ENCODE measurements around the gene PCP4. TPM values are rescaled to one million over a fixed set of nuclear protein-coding genes. Genes with fewer than 3 reads are reported as not detected.

PCP4 gene
- polyA plus RNA-seq, 2 of the 4 experiments (the other 2 are of a cell fraction), result not detected

- WGBS (ENCODE audit: missing lambda C conversion rate), result no CpG with 5 or more reads among the region's 2 CpGs
- Histone ChIP-seq H3K4me2 (no peak overlapping the region), H3K4me1 (no peaks in the 10 kb centered on the region), H3K4me3 (no peak overlapping the region), H3K27ac (no peak overlapping the region), H3K9me3 (no peaks in the 10 kb centered on the region)
- POLR2A ChIA-PET, result no interaction called here
- DNase-seq (ENCODE audit: low read depth in 1 of 2, low spot score in 1 of 2), result no peak
- CTCF ChIA-PET, result interaction anchor here (0.8 kb wide), 1 partner anchor 13 kb away, joined by 3 read pairs; no protein-coding TSS in a partner anchor
- TF ChIP-seq RAD21 (conservative IDR thresholded peaks at IDR 0.05 in 1 of 2, IDR thresholded peaks at IDR 0.05 in 1 of 2) (no peak), MAX (IDR thresholded peaks at IDR 0.05) (no peak)
- ATAC-seq, result no peak
- FAIRE-seq, result no peak
Observed at GRCh38 chr21:39968010-39968409, 100.8 kb downstream of the PCP4 start.

DNA sequence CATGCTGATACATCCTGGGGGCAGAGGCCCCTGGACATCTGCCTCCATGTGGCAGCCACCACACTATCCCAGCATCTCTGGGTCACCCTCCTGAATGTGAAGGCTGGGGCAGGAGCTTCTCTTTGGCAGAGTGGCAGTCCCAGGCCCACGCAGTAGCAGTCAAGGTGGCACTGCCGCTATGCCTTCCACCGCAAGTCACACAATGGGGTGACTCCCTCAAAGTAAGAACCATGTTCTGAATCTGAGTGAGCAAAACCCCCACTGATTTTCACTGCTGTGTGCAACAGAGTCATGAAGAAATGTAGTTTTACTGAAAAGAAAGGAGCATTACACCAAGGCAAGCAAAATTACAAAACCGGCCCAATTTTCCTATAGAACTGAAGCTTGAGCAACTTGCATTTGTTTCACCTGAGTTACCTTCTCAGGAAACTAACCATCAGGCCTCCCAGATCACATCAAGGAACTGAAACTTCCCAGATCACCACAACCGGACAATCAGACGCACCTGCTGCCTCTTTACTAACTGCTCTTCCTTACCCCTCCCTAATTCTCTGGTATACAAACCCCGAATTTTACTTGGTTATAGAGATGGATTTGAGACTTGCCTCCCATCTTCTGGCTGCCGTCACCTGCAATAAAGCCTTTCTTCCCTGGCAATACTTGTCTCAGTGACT is 102.6 kb downstream of the PCP4 start:
- no peak for ATAC-seq
- ChIA-PET POLR2A (no interaction called here), CTCF (no interaction called here)
- Histone ChIP-seq H3K9me3 (no peaks in the 10 kb centered on the region), H3K4me2 (no peak overlapping the region), H3K4me3 (no peak overlapping the region), H3K4me1 (no peaks in the 10 kb centered on the region), H3K27ac (no peak overlapping the region)
- TF ChIP-seq RNF2 (IDR thresholded peaks at IDR 0.05; ENCODE audit: borderline replicate concordance, low read depth) (no peak), HOXA7 (CRISPR knock-in tag; IDR thresholded peaks at IDR 0.05) (no peak), JUNB (IDR thresholded peaks at IDR 0.05) (no peak), POLR2AphosphoS2 (conservative IDR thresholded peaks at IDR 0.05; ENCODE audit: low read length) (no peak), CHD2 (IDR thresholded peaks at IDR 0.05; ENCODE audit: low read length, partially characterized antibody) (no peak), MAX (IDR thresholded peaks at IDR 0.05) (no peak), PBX3 (IDR thresholded peaks at IDR 0.05) (no peak), ZNF302 (CRISPR knock-in tag; IDR thresholded peaks at IDR 0.05) (no peak), ELK1 (IDR thresholded peaks at IDR 0.05; ENCODE audit: low read depth, low read length) (no peak)
- TF ChIP-seq, protein P1, sequence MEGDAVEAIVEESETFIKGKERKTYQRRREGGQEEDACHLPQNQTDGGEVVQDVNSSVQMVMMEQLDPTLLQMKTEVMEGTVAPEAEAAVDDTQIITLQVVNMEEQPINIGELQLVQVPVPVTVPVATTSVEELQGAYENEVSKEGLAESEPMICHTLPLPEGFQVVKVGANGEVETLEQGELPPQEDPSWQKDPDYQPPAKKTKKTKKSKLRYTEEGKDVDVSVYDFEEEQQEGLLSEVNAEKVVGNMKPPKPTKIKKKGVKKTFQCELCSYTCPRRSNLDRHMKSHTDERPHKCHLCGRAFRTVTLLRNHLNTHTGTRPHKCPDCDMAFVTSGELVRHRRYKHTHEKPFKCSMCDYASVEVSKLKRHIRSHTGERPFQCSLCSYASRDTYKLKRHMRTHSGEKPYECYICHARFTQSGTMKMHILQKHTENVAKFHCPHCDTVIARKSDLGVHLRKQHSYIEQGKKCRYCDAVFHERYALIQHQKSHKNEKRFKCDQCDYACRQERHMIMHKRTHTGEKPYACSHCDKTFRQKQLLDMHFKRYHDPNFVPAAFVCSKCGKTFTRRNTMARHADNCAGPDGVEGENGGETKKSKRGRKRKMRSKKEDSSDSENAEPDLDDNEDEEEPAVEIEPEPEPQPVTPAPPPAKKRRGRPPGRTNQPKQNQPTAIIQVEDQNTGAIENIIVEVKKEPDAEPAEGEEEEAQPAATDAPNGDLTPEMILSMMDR (IDR thresholded peaks at IDR 0.05), result no peak
- no peak for DNase-seq (ENCODE audit: low read depth in 1 of 2, low spot score in 1 of 2)
- WGBS (ENCODE audit: missing lambda C conversion rate), result 42% methylated on average over 5 of the region's 8 CpGs
- no peak for FAIRE-seq

- no peak overlapping the region for H3K4me2 ChIP-seq
- H3K9me3 ChIP-seq, result no peaks in the 10 kb centered on the region
- no peak overlapping the region for H3K27ac ChIP-seq
- DNase-seq (ENCODE audit: low read depth in 1 of 2, low spot score in 1 of 2), result no peak
- POLR2A ChIA-PET, result no interaction called here
- 0% methylated on average over 2 of the region's 2 CpGs for WGBS (ENCODE audit: missing lambda C conversion rate)
- no peak for ATAC-seq
- FAIRE-seq, result no peak
- no peak overlapping the region for H3K4me3 ChIP-seq
- CTCF ChIA-PET, result no interaction called here
- H3K4me1 ChIP-seq, result no peaks in the 10 kb centered on the region
- TF ChIP-seq EHMT2 (IDR thresholded peaks at IDR 0.05; ENCODE audit: low read depth) (no peak), MYC (IDR thresholded peaks at IDR 0.05; ENCODE audit: borderline replicate concordance, low read length) (no peak), RNF2 (IDR thresholded peaks at IDR 0.05; ENCODE audit: borderline replicate concordance, low read depth) (no peak), FOSB (CRISPR knock-in tag; IDR thresholded peaks at IDR 0.05) (no peak), RCOR1 (IDR thresholded peaks at IDR 0.05; ENCODE audit: low read depth, low read length) (no peak), EHF (CRISPR knock-in tag; IDR thresholded peaks at IDR 0.05) (no peak), HOXA7 (CRISPR knock-in tag; IDR thresholded peaks at IDR 0.05) (no peak), POLR2AphosphoS2 (conservative IDR thresholded peaks at IDR 0.05; ENCODE audit: low read length) (no peak), USF2 (IDR thresholded peaks at IDR 0.05) (no peak), ZSCAN20 (CRISPR knock-in tag; IDR thresholded peaks at IDR 0.05) (no peak), ZFP36 (IDR thresholded peaks at IDR 0.05; ENCODE audit: borderline replicate concordance, partially characterized antibody) (no peak), CHD2 (IDR thresholded peaks at IDR 0.05; ENCODE audit: low read length, partially characterized antibody) (no peak), NFE2L2 (conservative IDR thresholded peaks at IDR 0.05; ENCODE audit: low read length) (no peak)
- TF ChIP-seq, protein P2, sequence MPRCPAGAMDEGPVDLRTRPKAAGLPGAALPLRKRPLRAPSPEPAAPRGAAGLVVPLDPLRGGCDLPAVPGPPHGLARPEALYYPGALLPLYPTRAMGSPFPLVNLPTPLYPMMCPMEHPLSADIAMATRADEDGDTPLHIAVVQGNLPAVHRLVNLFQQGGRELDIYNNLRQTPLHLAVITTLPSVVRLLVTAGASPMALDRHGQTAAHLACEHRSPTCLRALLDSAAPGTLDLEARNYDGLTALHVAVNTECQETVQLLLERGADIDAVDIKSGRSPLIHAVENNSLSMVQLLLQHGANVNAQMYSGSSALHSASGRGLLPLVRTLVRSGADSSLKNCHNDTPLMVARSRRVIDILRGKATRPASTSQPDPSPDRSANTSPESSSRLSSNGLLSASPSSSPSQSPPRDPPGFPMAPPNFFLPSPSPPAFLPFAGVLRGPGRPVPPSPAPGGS (IDR thresholded peaks at IDR 0.05), result no peak
- TF ChIP-seq, protein P3, sequence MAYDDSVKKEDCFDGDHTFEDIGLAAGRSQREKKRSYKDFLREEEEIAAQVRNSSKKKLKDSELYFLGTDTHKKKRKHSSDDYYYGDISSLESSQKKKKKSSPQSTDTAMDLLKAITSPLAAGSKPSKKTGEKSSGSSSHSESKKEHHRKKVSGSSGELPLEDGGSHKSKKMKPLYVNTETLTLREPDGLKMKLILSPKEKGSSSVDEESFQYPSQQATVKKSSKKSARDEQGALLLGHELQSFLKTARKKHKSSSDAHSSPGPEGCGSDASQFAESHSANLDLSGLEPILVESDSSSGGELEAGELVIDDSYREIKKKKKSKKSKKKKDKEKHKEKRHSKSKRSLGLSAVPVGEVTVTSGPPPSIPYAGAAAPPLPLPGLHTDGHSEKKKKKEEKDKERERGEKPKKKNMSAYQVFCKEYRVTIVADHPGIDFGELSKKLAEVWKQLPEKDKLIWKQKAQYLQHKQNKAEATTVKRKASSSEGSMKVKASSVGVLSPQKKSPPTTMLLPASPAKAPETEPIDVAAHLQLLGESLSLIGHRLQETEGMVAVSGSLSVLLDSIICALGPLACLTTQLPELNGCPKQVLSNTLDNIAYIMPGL (CRISPR knock-in tag; IDR thresholded peaks at IDR 0.05; ENCODE audit: borderline replicate concordance), result no peak
Observed at GRCh38 chr21:39971956-39972355, 104.7 kb downstream of the PCP4 start.

Measured in A549 (cell line).